ENCODE results near the gene HS1BP3.
A peak's percentile ranks its signal among the peaks of the same experiment; 100 is the strongest.

The HS1BP3 gene

DNA sequence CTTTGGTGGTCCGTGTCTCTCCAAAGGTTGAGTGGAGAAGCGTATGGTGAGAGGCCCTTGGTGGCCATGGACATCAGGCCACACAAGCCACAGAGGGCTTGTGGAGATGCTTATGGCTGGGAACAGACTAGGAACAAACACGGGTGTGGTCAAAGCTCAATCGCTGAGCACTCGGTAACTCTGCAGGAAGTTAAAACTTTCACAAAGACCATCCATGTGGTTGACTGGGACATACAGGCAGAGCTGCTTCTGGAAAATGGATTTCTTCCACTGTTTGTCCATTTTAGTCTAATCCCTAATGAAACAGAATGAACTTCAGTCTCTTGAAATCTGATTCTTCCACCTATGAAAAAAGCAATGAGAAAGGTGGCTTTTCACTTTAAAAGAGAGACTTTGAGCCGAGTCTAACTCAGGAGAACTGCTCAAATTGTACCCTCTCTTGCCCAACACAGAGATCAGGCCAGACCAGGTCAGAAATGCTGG lies 33.7 kb upstream of the HS1BP3 start:
- Histone ChIP-seq H3K4me1 (ENCODE audit: insufficient read depth, low read length) (no peaks in the 10 kb centered on the region), H2AFZ (ENCODE audit: low read depth, low read length) (no peak overlapping the region), H3K9ac (ENCODE audit: low read depth, low read length) (no peak overlapping the region), H3K27ac (ENCODE audit: low read length) (no peak overlapping the region), H3K79me2 (ENCODE audit: insufficient read depth, low read length) (no peaks in the 10 kb centered on the region), H4K20me1 (ENCODE audit: insufficient read depth, low read length) (no peaks in the 10 kb centered on the region), H3K9me3 (ENCODE audit: insufficient read depth, low read length, severe bottlenecking) (no peaks in the 10 kb centered on the region), H3K4me2 (ENCODE audit: insufficient read depth, low read length) (no peak overlapping the region), H3K4me3 (ENCODE audit: low read depth in 1 of 2, low read length in 2 of 2) (no peak overlapping the region), H3K36me3 (ENCODE audit: insufficient read depth, low read length) (peaks cover 14% of the 10 kb centered on the region), H3K27me3 (ENCODE audit: insufficient read depth, low read length, poor library complexity) (no peaks in the 10 kb centered on the region)
- ATAC-seq (ENCODE audit: insufficient read depth, low read depth) (no peak), DNase-seq (no peak)
- TF ChIP-seq, protein P1, sequence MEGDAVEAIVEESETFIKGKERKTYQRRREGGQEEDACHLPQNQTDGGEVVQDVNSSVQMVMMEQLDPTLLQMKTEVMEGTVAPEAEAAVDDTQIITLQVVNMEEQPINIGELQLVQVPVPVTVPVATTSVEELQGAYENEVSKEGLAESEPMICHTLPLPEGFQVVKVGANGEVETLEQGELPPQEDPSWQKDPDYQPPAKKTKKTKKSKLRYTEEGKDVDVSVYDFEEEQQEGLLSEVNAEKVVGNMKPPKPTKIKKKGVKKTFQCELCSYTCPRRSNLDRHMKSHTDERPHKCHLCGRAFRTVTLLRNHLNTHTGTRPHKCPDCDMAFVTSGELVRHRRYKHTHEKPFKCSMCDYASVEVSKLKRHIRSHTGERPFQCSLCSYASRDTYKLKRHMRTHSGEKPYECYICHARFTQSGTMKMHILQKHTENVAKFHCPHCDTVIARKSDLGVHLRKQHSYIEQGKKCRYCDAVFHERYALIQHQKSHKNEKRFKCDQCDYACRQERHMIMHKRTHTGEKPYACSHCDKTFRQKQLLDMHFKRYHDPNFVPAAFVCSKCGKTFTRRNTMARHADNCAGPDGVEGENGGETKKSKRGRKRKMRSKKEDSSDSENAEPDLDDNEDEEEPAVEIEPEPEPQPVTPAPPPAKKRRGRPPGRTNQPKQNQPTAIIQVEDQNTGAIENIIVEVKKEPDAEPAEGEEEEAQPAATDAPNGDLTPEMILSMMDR (IDR thresholded peaks at IDR 0.05; ENCODE audit: borderline replicate concordance, extremely low read depth, low read length, poor library complexity, severe bottlenecking): no peak
- no peak for TF ChIP-seq EZH2 (IDR thresholded peaks at IDR 0.05; ENCODE audit: borderline replicate concordance, low read depth, low read length, severe bottlenecking)

DNA sequence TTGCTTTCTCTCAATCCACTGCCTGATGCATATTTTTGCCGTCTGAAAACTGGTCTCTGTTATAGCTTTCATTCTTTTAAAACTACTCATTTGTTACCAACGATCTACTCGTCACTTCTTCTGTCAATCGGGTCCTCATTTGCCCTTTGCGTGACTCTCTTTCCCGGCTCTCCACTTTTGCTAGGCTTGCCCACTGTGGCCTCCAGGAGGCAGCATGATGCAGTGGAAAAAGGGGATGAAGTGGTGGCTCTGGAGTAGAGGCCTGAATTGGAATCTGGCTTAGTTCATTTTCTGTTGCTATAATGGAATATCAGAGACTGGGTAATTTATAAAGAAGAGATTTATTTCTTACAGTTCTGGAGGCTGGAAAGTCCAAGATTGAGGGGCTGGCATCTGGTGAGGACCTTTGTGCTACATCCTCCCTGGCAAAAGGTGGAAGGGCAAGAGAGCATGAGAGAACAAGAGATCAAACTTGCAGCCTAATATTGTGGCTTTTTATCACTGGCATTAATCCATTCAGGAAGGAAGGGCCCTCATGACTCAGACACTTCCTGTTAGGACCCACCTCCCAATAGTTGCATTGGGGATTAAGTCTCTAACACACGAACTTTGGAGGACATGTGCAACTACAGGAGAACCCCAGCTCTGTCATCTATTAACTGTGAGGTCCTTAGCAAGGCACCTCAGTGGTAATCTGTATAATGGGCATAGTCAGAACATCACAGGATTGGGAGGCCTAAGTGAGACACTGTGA lies 31.4 kb upstream of the HS1BP3 start:
- TF ChIP-seq, protein P1 (IDR thresholded peaks at IDR 0.05; ENCODE audit: borderline replicate concordance, extremely low read depth, low read length, poor library complexity, severe bottlenecking): peak; percentile 58
- no peak for TF ChIP-seq EZH2 (IDR thresholded peaks at IDR 0.05; ENCODE audit: borderline replicate concordance, low read depth, low read length, severe bottlenecking)
- H2AFZ ChIP-seq (ENCODE audit: low read depth, low read length): no peak overlapping the region
- no peak overlapping the region for H3K4me3 ChIP-seq (ENCODE audit: low read depth in 1 of 2, low read length in 2 of 2)
- H3K36me3 ChIP-seq (ENCODE audit: insufficient read depth, low read length): peaks cover 7% of the 10 kb centered on the region; the same call in 1 of the 2 replicates
- H3K27ac ChIP-seq (ENCODE audit: low read length): no peak overlapping the region
- no peaks in the 10 kb centered on the region for H3K9me3 ChIP-seq (ENCODE audit: insufficient read depth, low read length, severe bottlenecking)
- no peaks in the 10 kb centered on the region for H3K4me1 ChIP-seq (ENCODE audit: insufficient read depth, low read length)
- DNase-seq (no peak), ATAC-seq (ENCODE audit: insufficient read depth, low read depth) (no peak; the same call in 2 of the 3 replicates)
- H3K9ac ChIP-seq (ENCODE audit: low read depth, low read length): no peak overlapping the region
- no peaks in the 10 kb centered on the region for H3K27me3 ChIP-seq (ENCODE audit: insufficient read depth, low read length, poor library complexity)
- no peak overlapping the region for H3K4me2 ChIP-seq (ENCODE audit: insufficient read depth, low read length)
- H3K79me2 ChIP-seq (ENCODE audit: insufficient read depth, low read length): no peaks in the 10 kb centered on the region
- no peaks in the 10 kb centered on the region for H4K20me1 ChIP-seq (ENCODE audit: insufficient read depth, low read length)

DNA sequence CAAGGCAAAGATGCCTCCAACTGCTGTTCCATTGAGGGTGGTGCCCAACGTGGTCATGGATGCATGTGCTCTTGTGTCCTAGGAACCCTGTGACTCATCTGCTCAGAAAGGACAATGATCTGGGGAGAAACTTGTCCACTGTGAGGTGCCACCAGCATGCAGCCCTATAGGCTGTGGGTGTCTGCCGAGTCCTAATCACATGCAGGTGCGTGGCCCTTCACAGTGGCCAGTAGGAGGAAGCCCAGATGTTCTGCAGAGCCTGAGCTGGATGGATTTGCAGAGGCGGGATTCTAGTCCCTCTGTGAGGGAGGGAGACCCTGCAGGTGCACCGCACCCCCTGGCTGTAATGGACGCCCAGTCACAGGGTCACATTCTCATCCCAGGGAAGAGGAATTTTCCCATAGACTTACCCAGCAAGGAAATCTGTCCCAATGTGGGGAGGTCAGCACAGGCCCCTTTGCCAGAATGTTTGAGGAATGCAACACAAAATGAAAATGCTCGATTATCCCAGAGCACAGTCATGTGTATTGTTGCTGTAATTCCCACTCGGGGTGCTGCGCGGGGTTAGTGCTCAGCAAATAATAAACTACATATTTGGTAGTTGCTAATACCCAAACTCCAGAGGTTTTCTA lies 30.0 kb upstream of the HS1BP3 start:
- DNase-seq (no peak), ATAC-seq (ENCODE audit: insufficient read depth, low read depth) (no peak)
- Histone ChIP-seq H3K36me3 (ENCODE audit: insufficient read depth, low read length) (peaks cover 7% of the 10 kb centered on the region; the same call in 1 of the 2 replicates), H3K27me3 (ENCODE audit: insufficient read depth, low read length, poor library complexity) (no peaks in the 10 kb centered on the region), H3K4me3 (ENCODE audit: low read depth in 1 of 2, low read length in 2 of 2) (no peak overlapping the region), H3K9ac (ENCODE audit: low read depth, low read length) (no peak overlapping the region), H2AFZ (ENCODE audit: low read depth, low read length) (no peak overlapping the region), H3K79me2 (ENCODE audit: insufficient read depth, low read length) (no peaks in the 10 kb centered on the region), H3K4me1 (ENCODE audit: insufficient read depth, low read length) (no peaks in the 10 kb centered on the region), H3K9me3 (ENCODE audit: insufficient read depth, low read length, severe bottlenecking) (no peaks in the 10 kb centered on the region), H4K20me1 (ENCODE audit: insufficient read depth, low read length) (no peaks in the 10 kb centered on the region), H3K4me2 (ENCODE audit: insufficient read depth, low read length) (no peak overlapping the region), H3K27ac (ENCODE audit: low read length) (no peak overlapping the region)
- no peak for TF ChIP-seq EZH2 (IDR thresholded peaks at IDR 0.05; ENCODE audit: borderline replicate concordance, low read depth, low read length, severe bottlenecking)
- TF ChIP-seq, protein P1 (IDR thresholded peaks at IDR 0.05; ENCODE audit: borderline replicate concordance, extremely low read depth, low read length, poor library complexity, severe bottlenecking): no peak

All from DND-41 (cell line).